Hepatocyte (in vitro differentiated cells): Measurements from ENCODE around the gene PLCD1. TPM values are rescaled to one million over a fixed set of nuclear protein-coding genes. Genes with fewer than 3 reads are reported as not detected.

Source experiments
- DNase-seq: peaks from one replicate; pipeline ENCODE4 v3.0.0-alpha.2; 2016; ENCODE audit warnings: low spot score
- H2AFZ ChIP-seq: fragments of 200-600 bp; sonication (generic); 2 replicates; pipeline ENCODE4 v1.6.0; 2016; ENCODE audit warnings: antibody characterized with exemption, mild to moderate bottlenecking
- H3K27ac ChIP-seq: fragments of 200-600 bp; sonication (generic); 2 replicates; pipeline ENCODE4 v1.5.1; 2016; ENCODE audit warnings: mild to moderate bottlenecking
- H3K27me3 ChIP-seq: fragments of 200-600 bp; sonication (generic); 2 replicates; pipeline ENCODE4 v1.6.1; 2016
- H3K36me3 ChIP-seq: fragments of 200-600 bp; sonication (generic); replicated peaks from 2 replicates; pipeline ENCODE4 v1.5.1; 2016; ENCODE audit warnings: low read depth; ENCODE audit not compliant: insufficient read depth
- H3K4me1 ChIP-seq: fragments of 200-600 bp; sonication (generic); 2 replicates; pipeline ENCODE4 v1.5.1; 2016; ENCODE audit warnings: mild to moderate bottlenecking, moderate library complexity; ENCODE audit not compliant: insufficient read depth
- H3K4me2 ChIP-seq: fragments of 200-600 bp; sonication (generic); 2 replicates; pipeline ENCODE4 v1.6.0; 2016
- H3K4me3 ChIP-seq: fragments of 200-600 bp; sonication (generic); 2 replicates; pipeline ENCODE4 v1.5.1; 2016; ENCODE audit warnings: mild to moderate bottlenecking
- H3K79me2 ChIP-seq: fragments of 200-600 bp; sonication (generic); 2 replicates; pipeline ENCODE4 v1.6.0; 2017; ENCODE audit warnings: mild to moderate bottlenecking
- H3K9me2 ChIP-seq: fragments of 200-600 bp; sonication (generic); replicated peaks from 2 replicates; pipeline ENCODE4 v1.6.0; 2017; ENCODE audit warnings: mild to moderate bottlenecking; ENCODE audit not compliant: insufficient read depth
- H3K9me3 ChIP-seq: fragments of 200-600 bp; sonication (generic); 2 replicates; pipeline ENCODE4 v1.5.1; 2016; ENCODE audit warnings: low read depth, mild to moderate bottlenecking
- H4K20me1 ChIP-seq: fragments of 200-600 bp; sonication (generic); 2 replicates; pipeline ENCODE4 v1.6.0; 2016; ENCODE audit warnings: mild to moderate bottlenecking; ENCODE audit not compliant: insufficient read depth, poor library complexity, severe bottlenecking
- CTCF ChIP-seq: fragments of 200-600 bp; sonication (generic); IDR thresholded peaks from 2 replicates; pipeline ENCODE4 v1.5.1; 2016; ENCODE audit warnings: antibody characterized with exemption, mild to moderate bottlenecking; ENCODE audit not compliant: poor library complexity
- EZH2 ChIP-seq: fragments of 200-600 bp; sonication (generic); IDR thresholded peaks from 2 replicates; pipeline ENCODE4 v1.6.1; 2016; ENCODE audit warnings: antibody characterized with exemption, mild to moderate bottlenecking, borderline replicate concordance
- EZH2phosphoT487 ChIP-seq: fragments of 200-600 bp; sonication (generic); IDR thresholded peaks from one replicate; pipeline ENCODE4 v1.6.1; 2018; ENCODE audit warnings: antibody characterized with exemption, mild to moderate bottlenecking, low read depth, moderate library complexity; ENCODE audit not compliant: unreplicated experiment, severe bottlenecking
- WGBS: methylation state at CpG from one replicate; pipeline ENCODE4 v1.1.6; 2016; ENCODE audit warnings: low lambda C conversion rate; ENCODE audit errors: missing lambda C conversion rate; 5-methylcytosine and 5-hydroxymethylcytosine counted together
- polyA plus RNA-seq: library from polyadenylated mRNA; unstranded; fragments of >200 nt; fragmentation: Nextera tagmentation; extraction: Ambion mirVana; gene quantifications from 2 replicates; pipeline ENCODE4 v1.2.1, GENCODE V29; 2016
- total RNA-seq: library from RNA; depleted of rRNA; stranded (reverse); fragments of >200 nt; gene quantifications from 2 replicates; pipeline ENCODE4 v1.2.3, GENCODE V29; 2014

PLCD1 gene
- total and polyA plus RNA-seq, 2 experiments from 2014 or later = 21.7 to 22.6 TPM

DNA sequence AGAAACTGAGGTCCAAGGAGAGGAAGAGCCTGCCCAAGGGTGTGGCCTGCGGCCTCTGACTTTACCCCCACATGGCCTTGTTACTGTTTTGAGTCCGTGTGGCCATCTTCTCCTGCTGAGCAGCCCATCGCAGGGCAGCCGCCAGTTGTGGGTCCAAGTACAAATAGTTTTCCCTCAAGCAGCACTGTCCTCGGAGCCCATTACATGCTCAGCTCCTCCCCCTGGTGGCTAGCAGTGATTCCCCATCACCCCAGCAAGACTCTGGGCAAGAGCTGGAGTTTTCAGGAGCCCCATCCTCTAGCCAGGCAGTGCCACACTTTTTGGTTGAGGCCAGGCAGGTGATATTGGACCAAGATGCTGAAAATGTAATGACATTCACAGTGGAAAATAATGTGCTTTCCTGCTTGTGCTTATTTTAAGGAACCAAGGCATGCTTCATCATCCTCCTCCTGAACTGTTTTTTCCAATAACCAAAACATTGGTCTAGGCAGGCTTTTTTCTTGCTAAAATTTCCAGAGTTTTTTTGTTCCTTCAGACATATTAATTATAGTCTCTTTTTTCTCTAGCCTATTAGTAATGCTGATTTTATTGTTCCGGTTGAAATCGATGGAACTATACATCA is 62.1 kb downstream of the PLCD1 start:
- 54% methylated on average over 7 of the region's 7 CpGs for WGBS
- no peaks in the 10 kb centered on the region for H3K9me3 ChIP-seq
- no peaks in the 10 kb centered on the region for H3K36me3 ChIP-seq
- peaks cover 14% of the 10 kb centered on the region for H3K4me1 ChIP-seq
- TF ChIP-seq CTCF (peak; percentile 63), EZH2phosphoT487 (no peak)
- H3K9me2 ChIP-seq = no peaks in the 10 kb centered on the region
- peaks cover 4% of the 10 kb centered on the region for H3K79me2 ChIP-seq
- no peaks in the 10 kb centered on the region for H4K20me1 ChIP-seq
- no peak overlapping the region for H3K4me2 ChIP-seq
- peak; percentile 79 for DNase-seq
- no peak overlapping the region for H3K4me3 ChIP-seq
- H3K27me3 ChIP-seq = no peaks in the 10 kb centered on the region
- H3K27ac ChIP-seq = no peak overlapping the region
- no peak overlapping the region for H2AFZ ChIP-seq

DNA sequence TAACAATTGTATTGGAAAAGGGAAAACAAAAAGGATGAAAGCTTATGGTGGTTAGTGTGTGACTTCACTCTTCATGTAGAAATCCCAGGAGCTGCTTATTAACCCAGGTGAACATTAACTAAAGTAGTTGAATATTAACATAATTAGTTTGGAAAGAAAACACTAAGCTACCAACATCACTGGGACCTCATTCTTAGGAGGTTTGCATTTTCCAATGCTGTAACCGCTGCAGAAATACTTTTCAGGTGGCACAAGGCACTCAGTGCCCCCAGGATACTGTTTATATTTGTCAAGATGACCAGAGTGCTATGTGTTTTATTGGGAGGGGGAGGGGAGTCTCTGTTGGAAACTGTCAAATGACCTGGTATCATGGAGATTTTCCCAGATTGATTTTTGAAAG is 64.7 kb downstream of the PLCD1 start:
- WGBS = 44% methylated on average over 1 of the region's 1 CpG
- TF ChIP-seq EZH2 = no peak
- no peak for TF ChIP-seq CTCF
- no peak for TF ChIP-seq EZH2phosphoT487
- Histone ChIP-seq H3K4me1 (peaks cover 28% of the 10 kb centered on the region), H3K9me3 (no peaks in the 10 kb centered on the region), H3K79me2 (peaks cover 4% of the 10 kb centered on the region), H3K36me3 (no peaks in the 10 kb centered on the region), H4K20me1 (no peaks in the 10 kb centered on the region), H3K4me3 (no peak overlapping the region), H3K4me2 (peak overlapping the region; percentile 55), H2AFZ (no peak overlapping the region), H3K27me3 (no peaks in the 10 kb centered on the region), H3K9me2 (no peaks in the 10 kb centered on the region), H3K27ac (peak overlapping the region; percentile 87)
- no peak for DNase-seq

DNA sequence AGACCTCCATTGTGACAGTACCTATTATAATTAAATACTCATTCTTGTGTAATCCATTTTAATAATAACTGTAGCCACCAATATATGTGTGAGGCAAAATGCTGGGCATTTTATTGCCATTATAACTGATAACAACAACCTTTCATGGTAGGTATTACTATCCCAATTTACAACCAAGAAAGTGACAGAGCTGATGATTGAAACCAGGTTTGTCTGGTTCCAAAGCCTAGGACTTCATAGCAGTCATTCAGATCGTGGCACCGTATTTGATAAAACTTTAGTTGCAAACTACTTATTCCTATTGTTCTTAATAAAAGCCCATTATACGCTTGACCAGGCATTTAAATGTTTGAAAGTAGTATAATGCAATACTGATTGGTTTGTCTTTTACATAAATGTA is 65.3 kb downstream of the PLCD1 start:
- H3K4me3 ChIP-seq = no peak overlapping the region

More for the DNA sequence above, 65.3 kb downstream of the PLCD1 start:
- Histone ChIP-seq H3K79me2 (peaks cover 4% of the 10 kb centered on the region), H3K4me1 (peaks cover 28% of the 10 kb centered on the region), H3K27me3 (no peaks in the 10 kb centered on the region), H3K4me2 (peak overlapping the region; percentile 55), H3K9me3 (no peaks in the 10 kb centered on the region), H4K20me1 (no peaks in the 10 kb centered on the region), H3K27ac (peak overlapping the region; percentile 87), H3K36me3 (no peaks in the 10 kb centered on the region), H2AFZ (no peak overlapping the region), H3K9me2 (no peaks in the 10 kb centered on the region)
- DNase-seq = no peak
- WGBS = 79% methylated on average over 3 of the region's 3 CpGs
- no peak for TF ChIP-seq EZH2
- TF ChIP-seq CTCF = no peak
- no peak for TF ChIP-seq EZH2phosphoT487
